RPMI7951 (cell line): Measurements from ENCODE around the gene TLR10. TPM values are rescaled to one million over a fixed set of nuclear protein-coding genes. Genes with fewer than 3 reads are reported as not detected.
A peak's percentile ranks its signal among the peaks of the same experiment; 100 is the strongest.

Experiments
- DNase-seq: peaks from one replicate; pipeline ENCODE4 v3.0.0-alpha.2; 2012; ENCODE audit warnings: low read depth
- total RNA-seq: library from RNA; depleted of rRNA; stranded (reverse); fragments of >200 nt; shearing (Covaris generic); gene quantifications from 2 replicates; pipeline ENCODE4 v1.2.3, GENCODE V29; 2014; rRNA removed

The TLR10 gene
- total RNA-seq, 1 experiment from 2014 or later, result not detected

DNA sequence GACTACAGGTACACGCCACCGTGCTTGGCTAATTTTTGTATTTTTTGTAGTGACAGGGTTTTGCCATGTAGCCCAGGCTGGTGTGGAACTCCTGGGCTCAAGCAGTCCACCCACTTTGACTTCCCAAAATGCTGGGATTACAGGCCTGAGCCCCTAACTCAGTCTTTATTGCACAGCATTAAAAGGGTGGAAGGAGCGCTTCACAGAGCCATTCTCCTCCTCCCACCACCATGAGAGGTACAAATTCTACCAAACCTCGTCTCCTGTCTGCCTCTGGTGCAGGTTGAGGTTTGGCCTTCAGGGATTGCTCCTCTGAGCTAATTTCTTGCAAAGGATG is 52.3 kb downstream of the TLR10 start:
- no peak for DNase-seq

- peak; percentile 8 for DNase-seq
These were observed 54.1 kb downstream of the TLR10 start for GRCh38 chr4:38728631-38729141.

- no peak for DNase-seq
These were observed 58.3 kb downstream of the TLR10 start for GRCh38 chr4:38724475-38724808.

GRCh38 chr4:38723726-38724474 is 58.9 kb downstream of the TLR10 start:
- peak; percentile 53 for DNase-seq

- DNase-seq, result no peak
These were observed 59.7 kb downstream of the TLR10 start for GRCh38 chr4:38723114-38723513.

Other genes with a start within 250 kb of the TLR10 start
- 7.9 and 8.1 TPM in 2 replicates for gene KLF3, start 118.8 kb downstream of the TLR10 start, total RNA-seq
- gene TLR1, start 21.8 kb upstream of the TLR10 start, total RNA-seq, result 6.1 and 14.4 TPM in 2 replicates
- 2.8 and 4.0 TPM in 2 replicates for gene TLR6, start 73.8 kb upstream of the TLR10 start, total RNA-seq
- 150 and 162 TPM in 2 replicates for gene FAM114A1, start 84.8 kb upstream of the TLR10 start, total RNA-seq
- gene TMEM156, start 249.4 kb upstream of the TLR10 start, total RNA-seq, result 0.12 and 0.49 TPM in 2 replicates